ENCODE data around the gene KCNA2. TPM values are rescaled to one million over a fixed set of nuclear protein-coding genes. Genes with fewer than 3 reads are reported as not detected.

The KCNA2 gene
- total and polyA plus RNA-seq, 2 of the 4 experiments (the other 2 are of a cell fraction), result not detected

DNA sequence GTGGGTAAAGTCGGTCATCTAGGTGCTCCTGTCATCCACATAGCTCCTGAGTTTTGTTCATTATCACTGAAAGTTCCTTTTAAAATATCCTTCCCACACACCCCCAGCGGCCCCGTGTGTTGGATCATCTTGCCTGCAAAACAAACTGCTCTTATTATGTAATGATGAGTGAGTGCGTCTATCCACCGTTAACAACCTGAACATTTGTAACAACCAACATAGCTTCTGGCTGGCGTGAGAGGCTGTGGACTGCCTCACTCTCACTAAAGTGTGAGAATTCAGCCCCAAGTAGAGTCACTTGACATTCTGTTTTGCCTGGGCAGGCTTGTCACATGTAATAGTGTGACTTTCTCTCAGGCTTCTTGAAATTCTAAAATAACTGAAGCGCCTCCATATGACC lies 14.5 kb upstream of the KCNA2 start:
- H4K91ac ChIP-seq (ENCODE audit: insufficient read depth, low read depth, low read length), result no peak overlapping the region
- no peak overlapping the region for H3K27ac ChIP-seq (ENCODE audit: insufficient read depth, low read length)
- ATAC-seq (ENCODE audit: low read depth) (no peak), DNase-seq (no peak)
- no peak overlapping the region for H3K56ac ChIP-seq (ENCODE audit: extremely low read depth, insufficient read depth, low read length)
- no peak overlapping the region for H3K18ac ChIP-seq (ENCODE audit: low read depth, low read length)
- no peak overlapping the region for H2BK120ac ChIP-seq (ENCODE audit: low read depth, low read length)
- no peak overlapping the region for H3K23ac ChIP-seq (ENCODE audit: low read depth, low read length)
- H4K5ac ChIP-seq (ENCODE audit: low read depth, low read length), result no peak overlapping the region
- no peak overlapping the region for H3K4me3 ChIP-seq (ENCODE audit: insufficient read depth, low read depth, low read length)
- WGBS, 2 experiments (ENCODE audit: extremely low coverage in 2 of 2, insufficient read length in 1 of 2), result no CpG with 5 or more reads among the region's 7 CpGs
- H2BK5ac ChIP-seq (ENCODE audit: low read depth, low read length, poor library complexity, severe bottlenecking), result no peak overlapping the region
- dilution Hi-C loops (cut with HindIII; ENCODE audit: low sequenced_read_pairs, unreplicated experiment), result no loop called here
- no peaks in the 10 kb centered on the region for H3K79me1 ChIP-seq (ENCODE audit: low read depth in 1 of 2, low read length in 2 of 2)
- peaks cover 17% of the 10 kb centered on the region for H3K27me3 ChIP-seq (ENCODE audit: control insufficient read depth, insufficient read depth, low read length)
- BruUV-seq (replicated peaks), result no TSS peak
- TF ChIP-seq MAZ (IDR thresholded peaks at IDR 0.05; ENCODE audit: borderline replicate concordance, low read depth, low read length) (no peak), POLR2A (IDR thresholded peaks at IDR 0.05; ENCODE audit: low read depth, low read length) (no peak), RFX5 (IDR thresholded peaks at IDR 0.05; ENCODE audit: low read depth, low read length) (no peak), FOS (IDR thresholded peaks at IDR 0.05; ENCODE audit: low read depth, low read length) (no peak), BHLHE40 (IDR thresholded peaks at IDR 0.05; ENCODE audit: low read depth, low read length) (no peak), MAFK (IDR thresholded peaks at IDR 0.05; ENCODE audit: low read depth, low read length) (no peak), RAD21 (IDR thresholded peaks at IDR 0.05; ENCODE audit: low read length) (no peak), SMC3 (IDR thresholded peaks at IDR 0.05; ENCODE audit: low read depth, low read length) (no peak)
- TF ChIP-seq, protein P1, sequence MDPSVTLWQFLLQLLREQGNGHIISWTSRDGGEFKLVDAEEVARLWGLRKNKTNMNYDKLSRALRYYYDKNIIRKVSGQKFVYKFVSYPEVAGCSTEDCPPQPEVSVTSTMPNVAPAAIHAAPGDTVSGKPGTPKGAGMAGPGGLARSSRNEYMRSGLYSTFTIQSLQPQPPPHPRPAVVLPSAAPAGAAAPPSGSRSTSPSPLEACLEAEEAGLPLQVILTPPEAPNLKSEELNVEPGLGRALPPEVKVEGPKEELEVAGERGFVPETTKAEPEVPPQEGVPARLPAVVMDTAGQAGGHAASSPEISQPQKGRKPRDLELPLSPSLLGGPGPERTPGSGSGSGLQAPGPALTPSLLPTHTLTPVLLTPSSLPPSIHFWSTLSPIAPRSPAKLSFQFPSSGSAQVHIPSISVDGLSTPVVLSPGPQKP (IDR thresholded peaks at IDR 0.05; ENCODE audit: borderline replicate concordance, low read depth, low read length), result no peak
- TF ChIP-seq, protein P2, sequence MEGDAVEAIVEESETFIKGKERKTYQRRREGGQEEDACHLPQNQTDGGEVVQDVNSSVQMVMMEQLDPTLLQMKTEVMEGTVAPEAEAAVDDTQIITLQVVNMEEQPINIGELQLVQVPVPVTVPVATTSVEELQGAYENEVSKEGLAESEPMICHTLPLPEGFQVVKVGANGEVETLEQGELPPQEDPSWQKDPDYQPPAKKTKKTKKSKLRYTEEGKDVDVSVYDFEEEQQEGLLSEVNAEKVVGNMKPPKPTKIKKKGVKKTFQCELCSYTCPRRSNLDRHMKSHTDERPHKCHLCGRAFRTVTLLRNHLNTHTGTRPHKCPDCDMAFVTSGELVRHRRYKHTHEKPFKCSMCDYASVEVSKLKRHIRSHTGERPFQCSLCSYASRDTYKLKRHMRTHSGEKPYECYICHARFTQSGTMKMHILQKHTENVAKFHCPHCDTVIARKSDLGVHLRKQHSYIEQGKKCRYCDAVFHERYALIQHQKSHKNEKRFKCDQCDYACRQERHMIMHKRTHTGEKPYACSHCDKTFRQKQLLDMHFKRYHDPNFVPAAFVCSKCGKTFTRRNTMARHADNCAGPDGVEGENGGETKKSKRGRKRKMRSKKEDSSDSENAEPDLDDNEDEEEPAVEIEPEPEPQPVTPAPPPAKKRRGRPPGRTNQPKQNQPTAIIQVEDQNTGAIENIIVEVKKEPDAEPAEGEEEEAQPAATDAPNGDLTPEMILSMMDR (conservative IDR thresholded peaks at IDR 0.05; ENCODE audit: low read depth, low read length), result no peak
- no peaks in the 10 kb centered on the region for H4K20me1 ChIP-seq (ENCODE audit: insufficient read depth, low read length)
- H2AK5ac ChIP-seq (ENCODE audit: low read depth, low read length), result no peak overlapping the region
- H3K4ac ChIP-seq (ENCODE audit: low read depth, low read length), result no peak overlapping the region
- no peaks in the 10 kb centered on the region for H3K4me1 ChIP-seq (ENCODE audit: control insufficient read depth, insufficient read depth, low read length)
- intact Hi-C loops (cut with micrococcal nuclease), result no loop called here
- ChIA-PET CTCF (interaction anchor here (1.0 kb wide), 1 partner anchor 145 kb away, joined by 6 read pairs; no protein-coding TSS in a partner anchor), POLR2A (ENCODE audit: unreplicated experiment) (no interaction called here)
- no peaks in the 10 kb centered on the region for H3K36me3 ChIP-seq (ENCODE audit: control insufficient read depth, insufficient read depth, low read length)
- no peaks in the 10 kb centered on the region for H3K9me1 ChIP-seq (ENCODE audit: insufficient read depth, low read length)
- H2AK9ac ChIP-seq (replicated peaks; ENCODE audit: low read depth, low read length, poor library complexity), result no peak overlapping the region
- H4K8ac ChIP-seq (ENCODE audit: low read depth in 2 of 2, low read length in 2 of 2), result no peak overlapping the region
- no peak overlapping the region for H3K4me2 ChIP-seq (ENCODE audit: low read depth, low read length)
- in situ Hi-C loops (cut with MboI; ENCODE audit: low sequenced_read_pairs), result no loop called here
- no peak overlapping the region for H3K14ac ChIP-seq (replicated peaks; ENCODE audit: low read depth, low read length)
- H2BK20ac ChIP-seq (ENCODE audit: low read depth, low read length), result no peak overlapping the region
- H2BK15ac ChIP-seq (ENCODE audit: low read depth, low read length), result no peak overlapping the region
- no peak overlapping the region for H3K9ac ChIP-seq (ENCODE audit: low read depth, low read length)
- no peak overlapping the region for H2AFZ ChIP-seq (replicated peaks; ENCODE audit: low read length, poor library complexity)
- no peaks in the 10 kb centered on the region for H3K9me3 ChIP-seq (ENCODE audit: control insufficient read depth, insufficient read depth, low read length)

Measured in IMR-90 (cell line).